SKM-1 treated with dmso at 0.1 percent for 144 hours (cell line): ENCODE data around the gene PIEZO1.
A peak's percentile ranks its signal among the peaks of the same experiment; 100 is the strongest.

Experiments
- DNase-seq: peaks from one replicate; lab custom pipeline; 2025; ENCODE audit not compliant: unreplicated experiment; lab: John Stamatoyannopoulos, UW

Gene PIEZO1

DNA sequence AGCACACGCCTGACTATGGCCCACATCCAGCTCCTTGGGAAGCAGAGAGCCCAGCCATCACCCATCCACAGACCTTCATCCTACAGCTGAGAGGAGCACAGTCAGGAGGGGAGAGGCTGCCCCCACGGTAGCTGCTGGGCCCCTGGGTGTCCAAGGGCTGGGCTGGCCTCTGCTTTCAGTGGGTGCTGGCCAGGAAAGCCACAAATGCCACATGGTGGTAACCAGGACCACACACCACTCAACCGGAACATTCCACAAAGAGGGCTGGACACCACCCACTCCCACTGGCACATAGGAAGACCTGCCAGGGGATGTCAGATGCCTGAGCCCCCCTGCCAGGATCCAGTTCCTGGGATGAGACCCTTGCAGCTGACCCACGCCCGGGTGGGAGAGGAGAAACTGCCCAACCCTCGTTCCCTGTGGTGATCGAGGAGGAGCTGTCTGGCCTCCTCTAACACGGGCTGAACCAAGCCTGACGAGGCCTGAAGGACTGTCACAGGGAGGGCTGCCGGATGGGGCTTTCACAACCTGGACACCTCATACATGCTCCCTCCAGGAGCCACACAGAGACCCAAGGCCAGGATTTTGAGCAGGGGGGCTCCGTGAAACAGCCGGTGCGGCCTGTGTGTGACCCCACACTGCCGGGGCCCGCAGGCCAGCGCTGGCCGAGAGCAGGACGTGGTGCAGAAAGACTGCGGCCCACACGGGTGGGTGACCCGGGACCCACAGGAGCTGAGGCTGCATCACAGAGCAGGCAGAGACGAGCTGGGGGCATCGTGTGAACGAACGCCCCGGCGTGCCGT lies 30.7 kb downstream of the PIEZO1 start:
- no peak for DNase-seq

DNA sequence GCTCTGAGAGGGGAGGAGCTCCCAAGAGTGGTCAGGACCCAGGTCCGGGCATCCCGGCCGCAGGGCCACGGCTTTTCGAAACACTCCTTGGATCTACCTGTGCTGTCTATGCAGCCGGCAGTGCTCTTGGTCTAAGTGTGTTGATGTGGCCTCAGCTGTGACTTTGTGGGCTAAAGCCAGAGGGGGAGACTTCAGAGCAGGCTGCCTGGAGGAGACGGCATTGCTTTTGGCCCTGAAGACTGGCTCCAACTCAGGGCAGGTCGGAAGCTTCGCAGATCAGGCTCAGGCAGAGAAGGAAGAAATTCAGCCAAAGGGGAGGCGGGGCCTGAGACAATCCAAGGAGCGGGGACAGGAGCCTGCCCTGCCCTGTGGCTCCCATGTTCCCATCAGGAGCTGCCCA lies 31.4 kb downstream of the PIEZO1 start:
- no peak for DNase-seq

- no peak for DNase-seq
Measured at GRCh38 chr16:88753191-88753590, 31.8 kb downstream of the PIEZO1 start.

DNA sequence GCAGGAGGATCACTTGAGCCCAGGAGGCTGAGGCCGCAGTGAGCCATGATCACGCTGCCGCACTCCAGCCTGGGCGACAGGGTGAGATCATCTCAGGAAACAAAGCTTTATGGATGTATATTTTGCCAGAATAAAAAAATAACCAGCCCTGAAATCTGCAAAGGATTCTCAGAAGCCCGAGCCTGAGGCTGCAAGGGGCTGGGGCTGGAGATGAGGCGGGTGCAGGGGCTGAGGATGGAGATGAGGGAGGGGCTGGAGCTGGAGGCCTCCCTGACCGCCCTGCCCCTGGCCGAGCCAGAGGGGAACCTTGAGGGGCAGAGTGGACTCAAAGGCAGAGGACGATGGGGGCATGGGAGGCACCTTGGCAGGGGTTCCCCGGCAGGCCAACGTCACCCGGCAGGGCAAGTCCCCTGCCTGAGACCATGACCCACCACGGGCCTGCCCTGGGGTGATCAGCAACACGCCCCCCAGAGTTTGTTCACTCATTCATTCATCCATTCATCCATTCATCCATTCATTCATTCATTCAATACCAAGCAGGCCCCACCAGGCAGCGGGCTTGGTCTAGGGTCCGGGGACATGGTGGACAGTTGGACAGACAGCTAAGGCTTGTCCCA lies 32.5 kb downstream of the PIEZO1 start:
- no peak for DNase-seq

DNA sequence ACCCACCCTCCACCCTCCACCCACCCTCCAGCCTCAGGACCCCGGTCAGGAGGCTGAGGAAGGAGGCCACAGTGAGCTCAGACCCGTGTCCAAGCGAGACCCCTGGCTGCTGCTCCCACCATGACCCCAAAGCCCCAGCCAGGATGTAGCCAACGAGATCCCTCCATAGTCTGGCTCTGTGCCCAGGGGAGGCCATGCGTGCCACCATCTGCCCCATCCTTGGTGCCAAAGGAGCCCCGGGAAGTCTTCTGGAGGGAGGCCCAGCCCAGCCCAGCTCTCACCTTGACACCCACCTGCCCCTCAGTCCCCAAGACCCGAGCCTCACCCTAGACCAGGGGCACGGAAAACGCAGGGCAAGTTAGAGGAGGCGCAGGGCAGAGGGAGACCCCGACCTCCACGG lies 34.2 kb downstream of the PIEZO1 start:
- no peak for DNase-seq

DNA sequence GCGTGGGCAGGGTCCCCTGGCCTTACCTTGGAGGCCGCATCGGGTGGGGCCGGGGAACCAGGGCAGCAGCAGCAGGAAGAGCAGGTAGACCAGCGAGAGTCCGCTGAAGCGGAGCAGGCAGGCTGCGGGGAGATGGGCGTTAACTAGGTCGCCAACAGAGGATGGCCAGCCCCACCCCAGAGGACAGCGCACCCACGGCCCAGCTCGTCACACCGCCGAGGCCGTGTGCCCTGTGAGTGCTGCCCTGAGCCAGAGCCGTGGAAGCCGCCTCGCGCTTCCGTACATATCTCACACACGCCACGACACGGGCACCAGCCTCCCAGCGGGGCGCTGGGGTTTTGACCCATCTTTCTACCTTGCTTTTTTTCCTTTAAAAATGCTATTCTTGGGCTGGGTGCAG lies 35.7 kb downstream of the PIEZO1 start:
- DNase-seq: no peak

DNA sequence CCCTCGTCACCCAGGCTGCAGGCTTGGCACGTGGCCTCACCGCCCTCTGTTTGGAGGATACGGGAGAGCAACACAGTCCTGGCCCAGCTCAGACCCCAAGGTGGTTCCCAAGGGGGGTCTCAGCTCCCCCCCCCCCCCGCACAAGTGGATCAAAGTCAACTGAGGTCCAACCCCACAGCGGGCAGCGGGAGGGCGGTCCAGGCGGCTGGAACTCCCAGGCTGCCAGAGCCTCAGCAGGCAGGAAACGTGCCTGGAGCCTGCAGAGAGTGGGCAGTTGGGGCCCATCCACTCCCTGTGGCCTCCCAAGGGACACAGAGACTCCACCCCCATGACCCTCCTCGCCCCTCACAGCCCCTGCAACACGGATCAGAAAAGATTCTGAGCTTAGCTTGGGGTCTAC lies 36.7 kb downstream of the PIEZO1 start:
- DNase-seq: no peak

GRCh38 chr16:88747588-88748301 lies 37.3 kb downstream of the PIEZO1 start:
- peak; percentile 68 for DNase-seq

DNA sequence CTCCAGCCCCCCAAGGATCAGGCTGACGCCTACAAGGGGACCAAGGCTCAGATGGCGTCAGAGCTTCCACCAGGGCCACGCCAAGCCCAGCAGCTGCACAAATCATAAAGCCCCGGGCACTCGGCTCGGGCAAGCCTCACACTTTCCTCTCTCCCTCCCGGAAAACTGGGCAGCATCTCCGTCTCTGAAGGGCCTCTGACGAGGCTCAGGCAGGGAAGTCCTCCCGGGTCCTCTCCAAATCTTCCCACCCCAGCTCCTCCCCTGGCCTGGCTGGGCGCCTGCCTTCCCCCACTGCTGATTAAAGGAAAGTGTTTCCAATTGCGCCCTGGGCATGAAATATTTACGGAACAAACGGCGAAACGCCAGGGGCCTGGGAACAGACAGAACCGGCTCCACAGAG lies 38.5 kb downstream of the PIEZO1 start:
- no peak for DNase-seq

DNA sequence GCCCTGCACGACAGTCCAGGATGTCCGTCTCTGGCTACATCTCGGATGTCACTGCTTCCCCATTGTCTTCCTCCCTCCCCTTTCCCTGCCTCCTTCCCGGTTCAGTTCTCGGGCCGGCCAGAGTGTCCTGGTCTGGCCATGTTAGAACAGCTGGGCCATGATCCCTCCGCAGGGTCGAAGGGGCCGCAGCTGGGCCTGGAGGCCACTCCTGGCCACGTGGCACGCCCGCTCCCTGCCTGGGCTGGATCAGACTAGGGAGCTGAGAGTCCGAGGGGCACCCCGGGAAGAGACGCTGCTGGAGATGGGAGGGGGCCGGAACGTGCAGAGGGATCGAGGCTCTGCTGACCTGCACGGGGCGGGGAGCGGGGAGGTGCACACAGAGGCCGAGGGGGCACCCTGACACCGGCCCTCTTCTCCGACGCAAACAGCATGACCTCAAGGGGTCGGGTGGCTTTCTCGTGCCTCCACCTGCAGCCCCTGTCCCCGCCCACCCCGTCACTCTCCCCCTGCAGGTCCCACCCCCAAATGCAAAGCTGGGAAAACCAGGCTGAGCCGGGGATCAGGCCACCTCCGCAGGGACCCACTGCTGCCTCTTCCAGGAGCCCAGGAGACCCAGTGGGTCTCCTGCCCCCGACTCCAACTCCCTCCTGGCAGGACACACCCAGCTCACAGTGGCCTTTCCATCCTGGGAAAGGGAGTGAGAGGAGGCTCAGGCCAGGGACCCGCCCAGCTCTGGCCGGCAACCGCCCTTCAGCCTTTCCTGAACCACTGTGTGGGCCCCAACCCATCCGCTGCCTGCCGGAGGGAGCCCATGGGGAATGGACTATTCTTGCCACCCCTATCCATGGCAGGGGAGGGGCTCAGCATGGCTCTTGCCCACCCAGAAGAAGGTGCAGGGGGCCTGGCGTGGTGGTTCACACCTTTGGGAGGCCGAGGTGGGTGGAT lies 40.2 kb downstream of the PIEZO1 start:
- no peak for DNase-seq

- peak; percentile 25 for DNase-seq
Measured at GRCh38 chr16:88743693-88744576, 41.1 kb downstream of the PIEZO1 start.

DNA sequence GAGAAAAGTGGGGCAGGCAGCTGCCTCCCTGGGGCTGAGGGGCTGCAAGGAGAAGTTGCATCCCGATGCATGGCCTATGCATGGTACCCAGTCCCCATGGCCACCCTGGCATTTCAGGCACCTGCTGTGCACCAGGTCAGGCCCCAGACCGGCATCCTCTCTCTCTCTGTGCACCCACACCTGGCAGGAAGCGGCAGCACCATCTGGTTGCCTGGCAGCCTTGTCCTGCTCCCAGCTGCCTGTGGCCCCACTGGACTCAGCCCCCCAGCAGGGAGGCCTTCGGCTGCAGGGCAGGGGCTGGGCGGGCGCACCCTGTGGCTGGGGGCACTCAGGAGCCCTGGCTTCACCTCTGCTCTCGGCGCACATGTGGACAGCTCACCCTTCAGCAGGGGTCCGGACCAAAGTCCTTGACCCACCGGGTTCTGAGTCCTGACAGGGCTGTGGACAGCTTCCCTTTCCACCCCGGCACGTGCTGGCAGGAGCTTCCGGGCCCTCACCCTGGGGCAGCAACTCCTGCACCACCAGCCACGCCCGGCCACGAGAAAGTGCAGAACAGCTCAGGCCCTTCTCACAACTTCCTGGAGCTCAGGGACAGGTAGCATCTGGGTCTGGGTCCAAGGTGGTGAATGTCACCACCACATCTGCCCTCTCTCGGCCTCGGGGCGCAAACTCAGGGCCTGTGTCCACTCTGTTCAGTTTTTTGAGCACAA lies 42.0 kb downstream of the PIEZO1 start:
- no peak for DNase-seq

DNA sequence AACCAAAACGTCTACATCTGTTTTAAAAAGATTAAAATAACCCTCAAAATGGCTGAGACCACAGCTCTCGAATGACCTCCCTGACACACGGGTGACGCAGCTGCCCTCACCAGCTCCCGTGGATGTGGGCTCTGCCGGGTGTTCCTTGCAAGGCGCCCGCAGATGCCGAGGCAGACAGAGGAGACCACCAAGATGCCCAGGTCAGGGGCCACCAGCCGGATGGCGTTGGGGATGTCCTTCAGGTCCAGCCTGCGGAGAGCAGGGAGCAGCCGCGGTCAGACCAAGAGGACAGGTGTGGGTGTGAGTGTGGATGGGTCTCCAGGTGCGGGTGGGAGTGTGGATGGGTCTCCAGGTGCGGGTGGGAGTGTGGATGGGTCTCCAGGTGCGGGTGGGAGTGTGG lies 43.7 kb downstream of the PIEZO1 start:
- DNase-seq: no peak

DNA sequence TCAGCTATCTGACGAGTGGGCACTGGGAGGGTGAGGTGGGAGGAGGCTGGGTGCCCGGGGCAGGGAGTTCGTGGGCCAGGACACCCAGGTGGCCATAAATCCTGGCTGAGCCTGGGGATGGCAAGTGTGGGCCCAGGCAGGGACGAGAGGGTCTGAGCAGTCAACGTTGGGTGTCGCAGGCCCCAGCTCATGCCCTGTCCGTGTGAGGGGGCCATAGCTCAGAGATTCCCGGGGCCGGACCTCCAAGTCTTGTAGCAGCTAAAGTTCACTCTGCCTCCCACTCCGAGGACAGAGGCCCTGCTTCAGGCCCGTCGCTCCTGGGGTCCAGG lies 44.3 kb downstream of the PIEZO1 start:
- DNase-seq: no peak

DNA sequence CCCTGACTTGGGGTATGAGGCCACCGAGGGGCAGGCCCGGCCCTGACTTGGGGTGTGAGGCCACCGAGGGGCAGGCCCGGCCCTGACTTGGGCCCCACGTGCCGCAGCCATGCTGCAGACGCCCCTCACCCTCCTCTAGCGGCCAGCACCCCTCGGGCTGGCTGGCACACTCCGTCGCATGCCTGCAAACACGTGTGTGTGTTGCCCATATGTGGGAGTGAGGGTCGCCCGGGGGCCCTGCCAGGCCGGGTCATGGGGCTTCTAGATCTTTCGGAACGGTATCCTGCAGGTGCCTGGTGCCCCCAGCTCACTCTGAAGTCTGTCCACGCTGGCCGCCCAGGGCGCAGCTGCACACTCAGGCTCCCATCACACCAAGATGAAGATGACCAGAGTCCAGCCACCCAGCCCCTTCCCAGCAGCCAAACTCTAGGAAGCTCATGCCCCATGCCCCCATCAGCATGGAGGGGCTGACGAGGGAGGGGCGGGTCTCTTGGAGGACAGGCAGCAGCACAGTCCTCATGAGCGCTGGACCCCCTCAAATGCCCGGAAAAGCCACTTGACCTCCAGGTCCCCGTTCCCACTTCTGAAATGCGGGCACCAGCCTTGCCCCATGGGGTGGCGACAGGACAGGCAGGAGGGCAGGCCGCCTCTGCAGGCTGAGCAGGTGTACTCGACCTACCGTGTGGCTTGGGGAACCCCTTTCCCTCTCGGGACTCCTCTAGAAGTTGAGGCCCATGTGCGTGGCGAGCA lies 44.9 kb downstream of the PIEZO1 start:
- no peak for DNase-seq

DNA sequence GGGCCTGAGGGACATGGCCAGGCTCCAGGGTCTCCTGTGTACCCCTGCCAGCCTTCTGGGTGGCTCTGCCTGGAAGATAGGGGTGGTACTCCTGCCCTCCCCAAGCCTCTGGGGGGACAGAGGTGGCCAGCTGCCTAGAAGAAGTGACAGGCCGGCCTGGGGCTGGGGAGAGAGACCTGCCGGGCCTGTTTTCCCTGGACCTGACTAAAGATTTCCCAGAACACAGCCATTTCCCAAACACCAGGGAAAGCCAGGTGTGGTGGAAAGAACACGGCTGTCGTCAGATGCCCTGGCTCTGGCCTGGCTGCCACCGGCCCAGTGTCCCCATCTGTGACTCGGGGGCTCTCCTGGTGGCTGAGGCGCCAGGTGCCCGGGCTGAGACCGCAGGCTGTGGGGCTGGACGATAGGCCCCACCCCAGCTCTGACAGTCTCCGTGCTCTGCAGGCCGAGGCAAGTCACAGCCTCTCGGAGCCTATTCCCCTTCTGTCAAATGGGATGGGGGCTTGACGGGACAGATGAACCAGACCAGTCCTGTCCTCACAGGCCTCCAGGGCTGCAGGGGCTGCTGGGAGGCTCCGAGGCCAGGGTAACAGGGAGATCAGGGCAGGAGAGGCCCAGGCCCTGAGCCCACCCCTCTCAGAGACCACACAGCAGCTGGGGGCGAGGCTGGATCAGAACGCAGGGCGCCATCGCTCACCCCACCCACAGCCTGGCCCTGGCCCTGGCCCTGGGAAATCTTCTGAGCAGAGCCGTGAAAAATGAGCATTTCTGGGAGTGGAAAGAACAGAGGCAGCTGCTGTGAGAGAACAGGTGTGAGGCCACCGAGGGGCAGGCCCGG lies 45.7 kb downstream of the PIEZO1 start:
- DNase-seq: no peak

GRCh38 chr16:88738151-88739084 lies 46.6 kb downstream of the PIEZO1 start:
- no peak for DNase-seq
